Adrenal gland (tissue), 5 donors: ENCODE data around the gene ZNF557.

Source experiments
- POLR2A ChIP-seq, 2 donors: fragments of 450-650 bp; IDR thresholded peaks; one replicate each; pipeline ENCODE4 v1.6.1; 2017; ENCODE audit warnings: antibody characterized with exemption in 2 of 2, mild to moderate bottlenecking in 2 of 2, moderate library complexity in 1 of 2
- TF ChIP-seq, protein P1 (sequence below), 6 experiments: fragments of 450-650 bp in 4 of 6; fragments of 200-600 bp in 2 of 6; sonication (generic) in 1 of 6; IDR thresholded peaks; 1 replicate in 5 of 6; 2 replicates in 1 of 6; pipeline versions ENCODE4 v1.5.1 to v1.8.0; 2016 to 2021; ENCODE audit warnings: antibody characterized with exemption in 6 of 6, mild to moderate bottlenecking in 2 of 6, moderate library complexity in 1 of 6
- donor health status: DM: no; HTN: no; CAD: no.

DNA sequence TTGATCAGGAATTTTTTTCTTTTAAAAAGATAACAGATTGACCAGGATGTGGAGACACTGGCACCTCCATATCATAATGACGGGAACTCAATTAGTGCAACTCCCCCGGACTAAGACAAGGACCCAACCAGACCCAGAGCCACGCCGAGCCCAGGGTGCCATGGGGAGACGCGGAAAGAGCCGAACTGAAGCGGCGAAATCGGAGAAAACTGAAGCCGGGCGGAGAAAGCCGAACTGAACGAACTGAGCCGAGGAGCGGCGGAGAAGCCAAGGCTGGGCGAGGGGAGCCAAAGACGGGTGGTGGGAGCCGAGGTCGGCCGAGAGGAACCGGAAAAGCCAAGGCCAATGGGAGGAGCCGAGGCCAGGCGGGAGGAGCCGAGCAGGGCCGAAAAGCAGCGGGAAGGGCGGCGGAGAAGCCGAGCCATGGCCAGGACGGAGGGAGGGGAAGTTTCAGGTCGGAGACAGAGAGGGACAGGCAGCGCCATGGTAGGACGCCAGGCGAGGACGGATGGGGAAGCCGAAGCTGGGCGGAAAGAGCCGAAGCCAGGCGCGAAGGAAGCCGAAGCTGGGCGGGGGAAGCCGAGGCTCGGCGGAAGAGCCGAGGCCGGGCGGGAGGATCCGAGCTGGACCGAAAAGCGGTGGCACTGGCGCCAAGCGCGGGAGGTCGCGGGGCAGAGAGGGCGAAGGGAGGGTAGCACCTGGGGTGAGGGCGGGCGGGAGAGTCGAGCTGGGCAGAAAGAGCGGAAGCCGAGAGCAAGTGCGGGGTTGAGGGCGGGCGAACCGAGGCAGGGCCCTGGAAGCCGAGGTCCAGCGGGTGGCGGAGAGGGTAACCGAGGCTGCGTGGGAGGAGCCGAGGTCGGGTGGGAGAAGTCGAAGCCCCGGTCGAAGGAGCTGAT is 29.4 kb downstream of the ZNF557 start:
- TF ChIP-seq, protein P1, sequence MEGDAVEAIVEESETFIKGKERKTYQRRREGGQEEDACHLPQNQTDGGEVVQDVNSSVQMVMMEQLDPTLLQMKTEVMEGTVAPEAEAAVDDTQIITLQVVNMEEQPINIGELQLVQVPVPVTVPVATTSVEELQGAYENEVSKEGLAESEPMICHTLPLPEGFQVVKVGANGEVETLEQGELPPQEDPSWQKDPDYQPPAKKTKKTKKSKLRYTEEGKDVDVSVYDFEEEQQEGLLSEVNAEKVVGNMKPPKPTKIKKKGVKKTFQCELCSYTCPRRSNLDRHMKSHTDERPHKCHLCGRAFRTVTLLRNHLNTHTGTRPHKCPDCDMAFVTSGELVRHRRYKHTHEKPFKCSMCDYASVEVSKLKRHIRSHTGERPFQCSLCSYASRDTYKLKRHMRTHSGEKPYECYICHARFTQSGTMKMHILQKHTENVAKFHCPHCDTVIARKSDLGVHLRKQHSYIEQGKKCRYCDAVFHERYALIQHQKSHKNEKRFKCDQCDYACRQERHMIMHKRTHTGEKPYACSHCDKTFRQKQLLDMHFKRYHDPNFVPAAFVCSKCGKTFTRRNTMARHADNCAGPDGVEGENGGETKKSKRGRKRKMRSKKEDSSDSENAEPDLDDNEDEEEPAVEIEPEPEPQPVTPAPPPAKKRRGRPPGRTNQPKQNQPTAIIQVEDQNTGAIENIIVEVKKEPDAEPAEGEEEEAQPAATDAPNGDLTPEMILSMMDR (IDR thresholded peaks at IDR 0.05), result no peak
- TF ChIP-seq POLR2A (IDR thresholded peaks at IDR 0.05), result peak in 1 of 2 donors; percentile 40
